ENCODE data around the gene HLF. TPM values are rescaled to one million over a fixed set of nuclear protein-coding genes. Genes with fewer than 3 reads are reported as not detected.

HLF gene
- total RNA-seq, 1 experiment from 2014 or later = not detected

- H3K27me3 ChIP-seq (ENCODE audit: insufficient read depth, low read depth) = peaks cover 19% of the 10 kb centered on the region
- H3K27ac ChIP-seq = no peak overlapping the region
- H3K4me2 ChIP-seq = no peak overlapping the region
- H3K9me3 ChIP-seq (ENCODE audit: insufficient read depth, low read depth) = no peaks in the 10 kb centered on the region
- ChIA-PET CTCF (no interaction called here), POLR2A (ENCODE audit: unreplicated experiment) (no interaction called here)
- no peaks in the 10 kb centered on the region for H3K9me2 ChIP-seq (ENCODE audit: insufficient read depth)
- H3K4me3 ChIP-seq = no peak overlapping the region
- no peak overlapping the region for H2AFZ ChIP-seq
- H3K4me1 ChIP-seq (replicated peaks; ENCODE audit: insufficient read depth) = no peaks in the 10 kb centered on the region
- H3K36me3 ChIP-seq (ENCODE audit: low read depth) = no peaks in the 10 kb centered on the region
- H3K79me2 ChIP-seq (ENCODE audit: low read depth) = no peaks in the 10 kb centered on the region
- TF ChIP-seq EZH2 (IDR thresholded peaks at IDR 0.05; ENCODE audit: low read depth) (no peak), CTCF (conservative IDR thresholded peaks at IDR 0.05) (no peak)
- H4K20me1 ChIP-seq (ENCODE audit: insufficient read depth) = no peaks in the 10 kb centered on the region
- no peaks in the 10 kb centered on the region for H3F3A ChIP-seq (ENCODE audit: insufficient read depth, low read depth)
- no TSS peak for BruUV-seq (replicated peaks)
- intact Hi-C loops (cut with micrococcal nuclease; ENCODE audit: unreplicated experiment) = no loop called here
- no peak for DNase-seq
Measured at GRCh38 chr17:55340176-55340575, 75.4 kb downstream of the HLF start.

- Histone ChIP-seq H2AFZ (no peak overlapping the region), H3K79me2 (ENCODE audit: low read depth) (no peaks in the 10 kb centered on the region), H3K4me1 (replicated peaks; ENCODE audit: insufficient read depth) (no peaks in the 10 kb centered on the region), H3K36me3 (ENCODE audit: low read depth) (no peaks in the 10 kb centered on the region), H4K20me1 (ENCODE audit: insufficient read depth) (no peaks in the 10 kb centered on the region), H3F3A (ENCODE audit: insufficient read depth, low read depth) (no peaks in the 10 kb centered on the region), H3K27me3 (ENCODE audit: insufficient read depth, low read depth) (peaks cover 19% of the 10 kb centered on the region), H3K27ac (no peak overlapping the region), H3K9me3 (ENCODE audit: insufficient read depth, low read depth) (no peaks in the 10 kb centered on the region), H3K4me2 (no peak overlapping the region), H3K4me3 (no peak overlapping the region), H3K9me2 (ENCODE audit: insufficient read depth) (no peaks in the 10 kb centered on the region)
- no peak for DNase-seq
- ChIA-PET CTCF (no interaction called here), POLR2A (ENCODE audit: unreplicated experiment) (no interaction called here)
- no TSS peak for BruUV-seq (replicated peaks)
- no peak for TF ChIP-seq EZH2 (IDR thresholded peaks at IDR 0.05; ENCODE audit: low read depth)
- no peak for TF ChIP-seq CTCF (conservative IDR thresholded peaks at IDR 0.05)
- intact Hi-C loops (cut with micrococcal nuclease; ENCODE audit: unreplicated experiment) = no loop called here
Measured at GRCh38 chr17:55340686-55341085, 75.9 kb downstream of the HLF start.

- TF ChIP-seq EZH2 (IDR thresholded peaks at IDR 0.05; ENCODE audit: low read depth) (no peak), CTCF (conservative IDR thresholded peaks at IDR 0.05) (no peak)
- Histone ChIP-seq H3K27me3 (ENCODE audit: insufficient read depth, low read depth) (peaks cover 19% of the 10 kb centered on the region), H3K9me3 (ENCODE audit: insufficient read depth, low read depth) (no peaks in the 10 kb centered on the region), H3K9me2 (ENCODE audit: insufficient read depth) (no peaks in the 10 kb centered on the region), H3K4me1 (replicated peaks; ENCODE audit: insufficient read depth) (no peaks in the 10 kb centered on the region), H3K4me2 (no peak overlapping the region), H4K20me1 (ENCODE audit: insufficient read depth) (no peaks in the 10 kb centered on the region), H3F3A (ENCODE audit: insufficient read depth, low read depth) (no peaks in the 10 kb centered on the region), H3K4me3 (no peak overlapping the region), H3K27ac (no peak overlapping the region), H2AFZ (no peak overlapping the region), H3K36me3 (ENCODE audit: low read depth) (no peaks in the 10 kb centered on the region), H3K79me2 (ENCODE audit: low read depth) (no peaks in the 10 kb centered on the region)
- BruUV-seq (replicated peaks) = no TSS peak
- ChIA-PET POLR2A (ENCODE audit: unreplicated experiment) (no interaction called here), CTCF (no interaction called here)
- intact Hi-C loops (cut with micrococcal nuclease; ENCODE audit: unreplicated experiment) = no loop called here
- DNase-seq = no peak
Measured at GRCh38 chr17:55341432-55341831, 76.7 kb downstream of the HLF start.

All from PC-9 (cell line).